GM12872 (cell line): ENCODE measurements around the gene SPACDR.

Experiments
- CTCF ChIP-seq: IDR thresholded peaks from 3 replicates; pipeline ENCODE4 v1.5.1; 2011; ENCODE audit warnings: low read depth, mild to moderate bottlenecking, low read length, moderate library complexity; ENCODE audit not compliant: insufficient read depth

The SPACDR gene

GRCh38 chr7:100428199-100428966 lies 35.7 kb downstream of the SPACDR start, which contains the start of gene ZCWPW1:
TSS of gene ZCWPW1 (minus strand) at chr7:100428703. CDS start at chr7:100420649, 8,054 bp downstream.
- no peak for TF ChIP-seq CTCF

- no peak for TF ChIP-seq CTCF
Measured at GRCh38 chr7:100427762-100428198, 36.3 kb downstream of the SPACDR start.

- TF ChIP-seq CTCF, result no peak
Measured at GRCh38 chr7:100426516-100426915, 37.5 kb downstream of the SPACDR start.

- TF ChIP-seq CTCF, result no peak
Measured at GRCh38 chr7:100425347-100425746, 38.7 kb downstream of the SPACDR start.

GRCh38 chr7:100423315-100423714 lies 40.7 kb downstream of the SPACDR start:
- TF ChIP-seq CTCF, result no peak

- no peak for TF ChIP-seq CTCF
Measured at GRCh38 chr7:100419660-100420226, 44.3 kb downstream of the SPACDR start.

GRCh38 chr7:100418930-100419659 lies 45.0 kb downstream of the SPACDR start:
- no peak for TF ChIP-seq CTCF
